ENCODE data around the gene ISCA1.
"Not testable (repeated sequence)": the region's sequence is repeated elsewhere in the genome, so short reads cannot be mapped to it uniquely, and the experiment has no call there.

- TF ChIP-seq POLR2A, CTCF (IDR thresholded peaks at IDR 0.05): not testable (repeated sequence)
Observed at GRCh38 chr9:86312959-86313358, 30.6 kb upstream of the ISCA1 start.

Data from right lobe of liver (tissue), 4 donors.